ENCODE data around the gene NTM. TPM values are rescaled to one million over a fixed set of nuclear protein-coding genes. Genes with fewer than 3 reads are reported as not detected.

NTM gene
- total RNA-seq, 2 donors from 2014 or later: 1.0 to 1.7 TPM

- DNase-seq: no peak
- intact Hi-C loops (cut with DNase I, micrococcal nuclease): no loop called here
- no peak for ATAC-seq
These were observed 542.9 kb downstream of the NTM start for GRCh38 chr11:131913267-131913666.

DNA sequence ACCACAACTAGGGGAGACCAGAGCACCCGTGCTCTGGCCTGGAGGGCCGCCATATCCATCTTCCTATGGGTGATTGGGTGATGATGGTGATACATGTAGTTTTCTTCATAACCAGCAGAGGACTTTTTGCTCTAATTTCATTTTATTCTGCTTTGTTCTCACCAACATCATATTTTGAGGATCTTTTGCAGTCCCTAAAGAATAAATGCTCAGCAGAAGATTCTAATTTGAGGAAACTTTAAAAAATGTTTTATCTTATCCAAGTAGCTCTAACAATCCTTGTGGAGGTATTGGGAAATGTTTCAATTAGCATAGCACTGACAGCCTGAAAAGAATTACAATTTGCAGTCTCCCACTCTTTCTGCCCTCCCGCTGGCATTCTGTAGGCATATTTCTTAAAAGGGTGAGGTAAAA lies 544.0 kb downstream of the NTM start:
- intact Hi-C loops (cut with DNase I, micrococcal nuclease): no loop called here
- ATAC-seq: no peak
- DNase-seq: no peak

GRCh38 chr11:131916638-131917037 lies 546.2 kb downstream of the NTM start:
- DNase-seq: no peak
- no peak for ATAC-seq
- intact Hi-C loops (cut with DNase I, micrococcal nuclease): no loop called here

DNA sequence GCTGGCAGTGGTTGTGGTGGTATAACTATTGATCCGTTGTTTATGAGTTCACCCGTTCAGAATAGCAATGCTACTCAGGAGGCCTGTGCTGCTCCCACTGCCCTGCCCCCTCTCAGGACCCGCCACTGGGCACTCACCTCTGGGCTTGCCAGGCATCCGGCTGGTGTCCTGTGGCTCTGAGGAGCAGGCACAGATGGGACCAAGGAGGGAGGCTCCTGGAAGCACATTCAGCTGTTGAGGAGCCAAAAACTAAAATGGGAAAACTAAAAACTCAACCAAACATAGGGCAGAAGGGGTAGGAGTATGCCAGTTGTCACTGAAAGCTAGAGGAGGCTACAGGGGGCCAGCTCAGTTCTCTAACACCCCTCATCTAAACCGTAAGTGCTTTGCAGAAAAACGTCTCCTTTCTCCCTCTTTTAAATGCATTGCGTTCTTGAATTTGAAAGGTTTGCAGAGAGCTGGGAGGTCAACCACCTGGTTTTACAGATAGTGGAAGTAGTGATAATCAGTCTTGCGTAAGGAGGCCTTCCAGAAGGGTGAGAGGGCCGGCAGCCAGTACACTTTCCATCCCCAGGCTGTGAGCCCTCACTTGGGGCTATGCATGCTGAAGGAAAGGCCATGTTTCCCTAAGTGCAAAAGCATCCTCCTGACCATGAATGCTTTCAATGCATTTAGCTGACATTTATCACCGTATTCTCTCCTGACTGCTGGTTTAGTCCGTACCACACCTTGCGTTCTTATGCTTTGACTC lies 547.4 kb downstream of the NTM start:
- intact Hi-C loops (cut with DNase I, micrococcal nuclease): no loop called here
- DNase-seq (no peak), ATAC-seq (no peak)

DNA sequence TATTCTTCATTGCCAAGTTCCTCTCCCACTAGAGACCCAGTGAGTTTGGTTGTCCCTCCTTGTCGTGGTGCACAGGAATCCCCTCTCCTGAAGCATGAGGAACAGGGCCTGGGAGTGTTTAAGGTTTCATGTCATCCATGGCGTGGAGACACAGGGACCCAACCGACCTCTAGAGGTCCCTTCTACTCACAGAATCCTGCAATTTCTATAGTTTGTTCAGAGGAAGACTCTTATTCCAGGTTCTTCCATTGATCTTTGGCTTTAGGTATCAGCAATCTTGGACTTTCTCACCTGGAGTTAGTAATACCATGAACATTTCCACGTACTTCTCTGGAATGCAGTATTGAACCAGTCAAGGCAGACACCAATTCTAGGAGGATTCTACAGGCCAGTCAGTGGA lies 548.2 kb downstream of the NTM start:
- no peak for ATAC-seq
- intact Hi-C loops (cut with DNase I, micrococcal nuclease): no loop called here
- no peak for DNase-seq

- intact Hi-C loops (cut with DNase I, micrococcal nuclease): no loop called here
- ATAC-seq (no peak), DNase-seq (no peak)
These were observed 551.8 kb downstream of the NTM start for GRCh38 chr11:131922220-131922619.

DNA sequence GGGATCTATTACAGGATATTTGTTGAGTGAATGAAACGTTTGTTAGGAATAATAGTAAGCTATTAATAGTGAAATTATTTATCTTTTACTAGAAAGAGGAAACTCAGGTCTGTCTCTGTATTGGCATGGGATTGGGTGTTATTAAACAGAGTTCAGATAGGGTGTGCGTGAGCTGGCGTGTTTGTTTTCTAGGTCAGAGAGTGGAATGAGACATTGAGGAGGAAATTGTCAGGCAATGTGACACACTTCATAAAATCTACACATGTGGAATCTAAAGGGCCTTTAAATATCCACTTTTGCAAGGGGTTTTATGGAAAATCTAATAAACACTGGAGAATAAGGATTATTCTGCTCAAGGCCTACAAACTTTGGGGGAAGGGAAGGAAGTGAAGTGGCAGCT lies 552.9 kb downstream of the NTM start:
- intact Hi-C loops (cut with DNase I, micrococcal nuclease): no loop called here
- ATAC-seq (no peak), DNase-seq (no peak)

GRCh38 chr11:131924001-131924400 lies 553.6 kb downstream of the NTM start:
- intact Hi-C loops (cut with DNase I, micrococcal nuclease): no loop called here
- ATAC-seq (no peak), DNase-seq (no peak)

GRCh38 chr11:131924457-131925201 lies 554.2 kb downstream of the NTM start:
- intact Hi-C loops (cut with DNase I, micrococcal nuclease): no loop called here
- no peak for ATAC-seq
- DNase-seq: no peak

- no peak for DNase-seq
- ATAC-seq: no peak
- intact Hi-C loops (cut with DNase I, micrococcal nuclease): no loop called here
These were observed 555.4 kb downstream of the NTM start for GRCh38 chr11:131925829-131926228.

- DNase-seq (no peak), ATAC-seq (no peak)
- intact Hi-C loops (cut with DNase I, micrococcal nuclease): no loop called here
These were observed 558.6 kb downstream of the NTM start for GRCh38 chr11:131928992-131929391.

GRCh38 chr11:131932584-131933325 lies 562.3 kb downstream of the NTM start:
- ATAC-seq (no peak), DNase-seq (no peak)
- intact Hi-C loops (cut with DNase I, micrococcal nuclease): no loop called here

DNA sequence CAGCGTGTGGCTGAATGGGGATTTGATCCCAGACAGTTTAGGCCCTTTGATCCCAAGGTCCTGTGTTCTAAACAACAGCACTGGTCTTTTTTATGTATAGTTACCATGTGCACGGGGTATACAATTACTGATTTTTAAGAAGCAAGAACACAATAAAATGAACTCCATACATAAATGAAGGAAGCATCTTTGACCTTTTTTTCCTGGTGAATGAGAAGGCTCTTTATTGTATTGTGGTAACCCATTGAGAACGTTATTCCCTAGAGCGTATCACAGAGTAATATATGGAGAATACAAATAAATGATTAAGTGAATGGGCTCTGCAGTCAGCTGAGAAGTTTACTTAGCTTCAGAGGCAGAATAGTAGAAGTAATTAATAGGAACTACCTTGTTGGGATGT lies 563.6 kb downstream of the NTM start:
- intact Hi-C loops (cut with DNase I, micrococcal nuclease): no loop called here
- DNase-seq: no peak
- ATAC-seq: no peak

- no peak for DNase-seq
- ATAC-seq: no peak
- intact Hi-C loops (cut with DNase I, micrococcal nuclease): no loop called here
These were observed 567.9 kb downstream of the NTM start for GRCh38 chr11:131938351-131938751.

GRCh38 chr11:131940126-131940525 lies 569.7 kb downstream of the NTM start:
- intact Hi-C loops (cut with DNase I, micrococcal nuclease): no loop called here
- no peak for DNase-seq
- no peak for ATAC-seq

DNA sequence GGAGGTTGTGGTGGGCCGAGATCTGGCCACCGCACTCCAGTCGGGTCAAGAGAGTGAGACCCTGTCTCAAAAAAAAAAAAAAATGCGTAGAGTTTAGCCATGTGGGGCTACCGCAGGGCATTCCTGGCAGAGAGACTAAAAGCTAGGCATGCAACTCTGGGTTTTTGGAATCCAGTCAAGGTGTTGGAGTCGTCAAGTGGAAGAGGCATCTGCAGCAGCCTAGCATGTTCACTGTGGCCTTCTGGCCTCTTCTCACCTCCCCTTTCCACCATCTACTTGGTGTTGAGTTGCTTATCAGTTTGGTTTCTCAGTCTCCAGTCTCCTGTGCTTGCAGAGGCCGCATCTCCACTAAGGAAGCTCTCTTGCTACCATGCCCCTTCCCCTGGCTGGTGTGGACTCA lies 572.5 kb downstream of the NTM start:
- no peak for ATAC-seq
- intact Hi-C loops (cut with DNase I, micrococcal nuclease): no loop called here

GRCh38 chr11:131943295-131943694 lies 572.9 kb downstream of the NTM start:
- ATAC-seq: no peak
- no peak for DNase-seq
- intact Hi-C loops (cut with DNase I, micrococcal nuclease): no loop called here

More for the DNA sequence above, 572.5 kb downstream of the NTM start:
- DNase-seq: no peak

DNA sequence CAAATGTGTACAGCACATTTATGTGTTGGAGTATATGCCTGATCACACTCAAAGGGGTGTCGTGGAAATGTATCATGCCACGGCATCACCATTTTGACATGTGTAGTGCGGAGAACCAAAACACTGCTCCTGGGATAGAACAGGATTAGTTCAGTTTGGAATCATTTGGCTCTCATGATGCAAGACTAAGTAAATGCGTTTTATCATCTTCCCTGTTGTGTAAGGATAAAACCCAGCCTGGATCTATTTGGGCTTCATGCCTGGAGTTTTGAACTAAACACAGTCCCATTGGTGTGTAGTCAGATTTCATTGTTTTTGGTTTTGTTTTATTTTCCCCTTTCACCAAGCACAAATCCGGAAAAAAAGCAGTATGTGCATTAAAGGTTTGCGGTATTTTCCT lies 574.3 kb downstream of the NTM start:
- intact Hi-C loops (cut with DNase I, micrococcal nuclease): no loop called here
- DNase-seq (no peak), ATAC-seq (no peak)

- no peak for ATAC-seq
- intact Hi-C loops (cut with DNase I, micrococcal nuclease): no loop called here
- DNase-seq: no peak
These were observed 575.3 kb downstream of the NTM start for GRCh38 chr11:131945706-131946105.

GRCh38 chr11:131947511-131947910 lies 577.1 kb downstream of the NTM start:
- no peak for DNase-seq
- no peak for ATAC-seq
- intact Hi-C loops (cut with DNase I, micrococcal nuclease): no loop called here
